Activated naive CD8-positive, alpha-beta T cell treated with anti-CD3 and anti-CD28 coated beads for 36 hours (primary cell): ENCODE measurements around the gene TNFAIP8L2. TPM values are rescaled to one million over a fixed set of nuclear protein-coding genes. Genes with fewer than 3 reads are reported as not detected.

Experiments used
- DNase-seq: peaks from one replicate; pipeline ENCODE4 v3.0.0; 2021
- H3K27ac Mint-ChIP-seq: one replicate; pipeline ENCODE4 v1.8.0; 2022; ENCODE audit warnings: mild to moderate bottlenecking, moderate library complexity, mixed read lengths
- H3K27me3 Mint-ChIP-seq: one replicate; pipeline ENCODE4 v1.8.0; 2022; ENCODE audit warnings: mild to moderate bottlenecking, mixed read lengths
- H3K36me3 Mint-ChIP-seq: one replicate; pipeline ENCODE4 v1.8.0; 2021; ENCODE audit warnings: mild to moderate bottlenecking, mixed read lengths
- H3K4me1 Mint-ChIP-seq: one replicate; pipeline ENCODE4 v1.8.0; 2021; ENCODE audit warnings: mixed read lengths
- H3K4me3 Mint-ChIP-seq: one replicate; pipeline ENCODE4 v1.8.0; 2022; ENCODE audit warnings: mild to moderate bottlenecking, moderate library complexity, mixed read lengths
- H3K9me3 Mint-ChIP-seq: one replicate; pipeline ENCODE4 v1.8.0; 2022; ENCODE audit warnings: mixed read lengths
- total RNA-seq, 2 experiments: library from RNA; stranded (reverse); gene quantifications; one replicate each; pipeline ENCODE4 v1.2.3, GENCODE V29; 2021

Gene TNFAIP8L2
- total RNA-seq, 2 experiments from 2014 or later: 22.2 to 22.3 TPM

DNA sequence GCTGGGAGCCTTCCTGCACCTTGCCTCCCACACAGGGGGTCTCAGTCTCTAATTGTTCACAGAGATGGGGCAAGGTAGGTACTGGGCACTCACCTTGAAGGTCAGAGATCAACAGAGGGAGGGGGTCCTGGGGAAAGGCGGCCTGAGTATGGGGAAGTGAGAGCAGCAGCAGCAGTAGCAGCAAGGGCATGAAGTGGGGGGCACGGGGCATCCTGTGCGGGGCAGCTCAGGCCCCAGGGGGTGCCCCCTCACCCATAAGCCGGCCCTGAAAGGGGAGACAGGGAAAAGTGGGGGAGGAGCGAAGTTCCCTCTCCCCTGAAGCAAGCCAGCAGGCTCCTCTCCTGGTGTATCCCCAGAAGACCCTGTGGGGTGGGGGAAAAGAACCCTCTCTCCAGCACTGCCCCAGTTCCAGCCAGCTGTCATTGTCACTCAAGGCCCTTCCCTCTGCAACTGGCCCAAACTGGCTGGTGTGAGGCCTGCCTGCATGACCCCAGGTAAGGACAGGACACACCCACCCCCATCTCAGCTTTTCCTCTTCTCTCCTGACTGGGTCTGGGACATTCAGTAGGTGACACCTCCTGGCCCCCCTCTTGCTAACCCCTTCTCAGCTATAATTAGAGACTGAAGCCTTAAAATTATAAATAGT is 13.9 kb upstream of the TNFAIP8L2 start:
- Mint-ChIP-seq H3K27me3 (peaks cover 6% of the 10 kb centered on the region), H3K9me3 (no peaks in the 10 kb centered on the region), H3K4me3 (no peak overlapping the region), H3K36me3 (no peaks in the 10 kb centered on the region), H3K4me1 (peaks cover 4% of the 10 kb centered on the region), H3K27ac (no peak overlapping the region)
- no peak for DNase-seq

DNA sequence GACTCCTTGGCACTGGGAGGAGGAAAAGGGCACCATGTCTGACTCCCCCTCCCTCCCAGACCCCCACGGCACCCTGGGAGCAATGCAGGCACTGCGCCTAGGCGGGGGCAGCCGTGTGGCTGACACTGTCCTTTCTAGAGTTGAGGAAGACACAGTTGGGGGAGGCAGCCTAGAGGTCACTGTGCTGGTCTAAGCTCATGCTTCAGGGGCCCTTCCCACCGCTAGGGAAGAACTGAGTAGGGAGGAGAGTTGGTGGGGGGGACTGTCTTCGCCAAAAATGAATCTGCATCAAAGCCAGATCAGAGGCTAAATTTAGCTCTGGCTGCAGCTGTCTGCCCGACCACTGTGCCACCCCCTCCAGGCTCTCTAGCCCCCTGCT is 13.4 kb upstream of the TNFAIP8L2 start:
- Mint-ChIP-seq H3K4me1 (peaks cover 4% of the 10 kb centered on the region), H3K27me3 (peaks cover 10% of the 10 kb centered on the region), H3K27ac (no peak overlapping the region), H3K4me3 (no peak overlapping the region), H3K36me3 (no peaks in the 10 kb centered on the region), H3K9me3 (no peaks in the 10 kb centered on the region)
- DNase-seq: no peak

DNA sequence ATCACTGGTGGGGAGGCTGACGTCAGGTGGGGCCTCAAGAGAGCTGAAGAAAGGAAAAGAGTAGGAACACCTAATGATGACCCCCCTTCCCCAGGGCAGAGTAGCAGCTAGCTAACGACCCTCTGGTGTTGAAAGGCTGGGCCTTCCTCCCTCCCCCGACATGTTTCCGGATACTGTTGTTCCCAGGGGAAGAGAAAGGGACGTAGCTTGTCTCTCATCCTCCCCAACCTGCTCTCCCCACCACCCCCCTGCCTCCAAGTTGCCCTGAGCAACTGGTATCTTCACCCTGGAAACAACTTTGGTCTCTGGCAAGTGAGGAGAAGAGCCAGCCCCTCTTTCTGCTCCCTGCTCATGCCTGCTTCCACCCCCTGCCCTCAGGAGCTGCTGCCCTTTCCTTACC is 12.5 kb upstream of the TNFAIP8L2 start:
- Mint-ChIP-seq H3K36me3 (no peaks in the 10 kb centered on the region), H3K4me3 (no peak overlapping the region), H3K27me3 (peaks cover 10% of the 10 kb centered on the region), H3K4me1 (peaks cover 4% of the 10 kb centered on the region), H3K9me3 (no peaks in the 10 kb centered on the region), H3K27ac (no peak overlapping the region)
- DNase-seq: no peak

DNA sequence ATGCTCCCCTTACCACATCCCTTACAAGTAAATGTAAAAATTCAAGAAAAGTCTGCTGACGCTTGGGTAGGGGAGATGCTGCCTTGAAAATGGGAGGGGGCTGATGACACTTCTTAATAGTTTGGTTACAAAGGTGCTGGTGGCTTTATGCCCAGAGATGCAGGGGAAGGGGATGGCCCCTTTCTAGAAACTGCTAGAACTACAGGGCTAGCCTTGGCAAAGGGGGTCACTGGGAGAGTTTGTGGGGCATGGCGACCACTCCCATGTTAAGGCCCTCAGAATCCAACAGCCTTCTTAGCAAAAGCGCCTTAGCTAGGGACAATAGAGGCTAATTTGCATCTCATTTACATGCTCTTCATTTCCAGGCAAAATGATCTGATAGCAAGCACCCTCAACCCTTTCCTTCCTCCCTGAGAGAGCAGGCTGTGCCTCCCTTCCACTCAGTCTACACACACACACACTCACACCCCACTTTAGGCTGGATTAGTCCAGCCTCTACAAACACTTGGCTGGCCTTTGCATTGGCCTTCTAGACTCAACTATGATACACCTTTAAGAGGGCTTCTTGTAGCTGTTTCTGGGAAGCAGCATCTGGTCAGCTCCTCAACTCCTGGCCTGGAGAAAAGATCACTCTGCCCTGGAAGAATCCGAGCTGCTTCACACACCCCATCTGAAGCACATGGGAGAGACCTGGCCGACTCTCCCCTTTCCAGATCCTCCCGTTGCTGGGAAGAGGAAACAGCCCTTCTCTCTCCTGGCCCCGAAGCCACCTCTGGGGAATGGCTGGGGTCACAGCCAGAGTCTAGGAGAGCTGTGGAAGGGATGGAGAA is 11.8 kb upstream of the TNFAIP8L2 start:
- peaks cover 4% of the 10 kb centered on the region for H3K4me1 Mint-ChIP-seq
- H3K27ac Mint-ChIP-seq: no peak overlapping the region
- peaks cover 10% of the 10 kb centered on the region for H3K27me3 Mint-ChIP-seq
- H3K9me3 Mint-ChIP-seq: no peaks in the 10 kb centered on the region
- H3K4me3 Mint-ChIP-seq: no peak overlapping the region
- no peak for DNase-seq
- no peaks in the 10 kb centered on the region for H3K36me3 Mint-ChIP-seq

DNA sequence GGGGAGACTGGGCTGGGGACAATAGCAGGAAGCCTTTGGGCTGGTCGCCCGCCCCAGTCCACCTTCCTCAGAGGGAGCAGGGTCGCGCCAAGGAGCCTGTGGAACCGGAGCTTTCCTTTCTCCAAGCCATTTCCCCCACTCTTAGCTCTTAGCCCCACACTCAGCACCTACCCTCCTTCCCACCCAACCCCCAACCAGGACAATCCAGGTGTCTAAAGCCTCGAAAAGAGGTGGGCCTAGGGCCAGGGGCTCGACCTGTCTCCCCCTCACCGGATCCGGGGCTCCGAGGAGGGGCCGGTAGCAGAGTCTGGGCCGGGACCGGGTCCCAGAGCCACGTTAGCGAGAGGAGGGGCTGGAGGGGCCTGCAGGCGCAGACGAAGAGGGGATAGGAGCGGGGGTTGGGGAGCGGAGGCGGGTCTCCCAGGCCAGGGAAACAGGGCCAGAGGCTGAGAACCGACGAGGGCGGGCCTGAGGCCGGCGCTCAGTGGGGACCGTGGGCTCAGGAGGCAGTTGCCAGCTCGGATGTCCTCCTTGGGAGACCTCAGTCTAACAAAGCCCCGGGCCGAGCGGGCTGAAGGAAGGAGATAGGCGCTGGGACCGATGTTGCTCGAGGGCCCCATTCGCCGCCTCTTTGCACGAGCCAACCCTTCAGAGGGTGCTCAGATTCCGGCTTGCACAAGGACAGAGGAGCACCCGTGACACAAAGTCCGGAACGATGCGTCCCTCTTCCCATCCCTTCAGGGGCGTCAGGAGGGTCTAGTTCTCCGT is 11.0 kb upstream of the TNFAIP8L2 start:
- no peak for DNase-seq
- Mint-ChIP-seq H3K27me3 (peaks cover 10% of the 10 kb centered on the region), H3K4me1 (peaks cover 4% of the 10 kb centered on the region), H3K9me3 (no peaks in the 10 kb centered on the region), H3K4me3 (peak overlapping the region; percentile 85), H3K36me3 (no peaks in the 10 kb centered on the region), H3K27ac (no peak overlapping the region)

DNA sequence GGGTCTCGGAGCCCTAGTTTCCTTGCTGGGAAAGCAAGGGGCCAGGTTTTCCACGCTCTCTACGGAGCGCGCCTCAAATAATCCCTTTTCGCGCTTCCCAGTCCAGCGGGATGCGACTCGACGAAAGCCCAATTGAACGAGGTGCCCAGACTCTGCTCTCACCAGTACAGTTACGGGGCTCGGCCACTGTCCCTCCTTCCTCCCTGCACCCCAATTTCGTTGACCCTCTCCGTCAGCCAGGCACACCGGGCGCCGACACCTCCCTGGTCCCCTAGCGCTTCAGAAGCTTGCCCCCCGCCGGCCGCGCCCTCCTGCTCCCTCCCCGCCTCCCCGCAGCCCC is 10.4 kb upstream of the TNFAIP8L2 start:
- Mint-ChIP-seq H3K27me3 (peaks cover 10% of the 10 kb centered on the region), H3K4me1 (peaks cover 4% of the 10 kb centered on the region)

DNA sequence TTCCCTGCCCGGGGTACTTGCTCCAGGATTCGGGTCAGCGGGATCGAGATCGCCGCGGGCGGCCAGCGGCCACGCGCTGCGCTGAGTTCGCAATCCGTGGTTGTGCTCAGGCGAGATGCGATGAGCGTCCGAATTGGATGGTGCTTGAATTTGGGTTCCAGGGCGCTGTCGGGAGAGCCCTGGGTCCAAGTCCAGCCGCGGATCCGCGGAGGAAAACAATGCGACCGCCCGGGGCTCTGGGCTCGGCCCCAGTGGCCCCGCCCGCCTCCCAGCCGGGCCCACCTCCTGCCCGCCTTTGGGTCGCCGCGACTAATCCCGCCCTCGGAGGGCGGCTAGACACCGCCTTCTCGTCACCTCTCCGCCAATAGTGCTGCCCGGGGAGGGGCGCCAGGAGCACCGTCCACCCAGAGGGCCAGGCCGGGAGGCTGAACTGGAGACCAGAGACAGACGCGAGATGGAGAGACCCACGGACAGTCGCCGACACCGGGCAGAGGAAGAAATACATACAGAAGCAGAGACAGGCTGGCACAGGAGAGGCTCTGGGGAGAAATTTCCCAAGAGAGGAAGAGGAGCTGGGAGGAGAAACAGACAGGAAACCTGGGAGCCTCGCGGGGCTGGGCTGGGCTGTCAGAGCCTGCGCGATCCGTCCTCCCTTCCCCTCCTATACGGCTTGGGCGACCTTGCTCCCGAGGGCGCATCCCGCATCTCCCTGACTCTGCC is 9.9 kb upstream of the TNFAIP8L2 start, which contains the start of gene SEMA6C:
Gene SEMA6C, minus strand, starts transcription at position 220 of the 720 bp plus-strand sequence. CDS start 4,010 bp downstream, outside the sequence.
- Mint-ChIP-seq H3K27me3 (peaks cover 10% of the 10 kb centered on the region), H3K36me3 (no peaks in the 10 kb centered on the region), H3K4me1 (peaks cover 4% of the 10 kb centered on the region), H3K27ac (peak within 1 kb of the TSS; percentile 62), H3K4me3 (peak within 1 kb of the TSS; percentile 85), H3K9me3 (no peaks in the 10 kb centered on the region)
- DNase-seq: peak; percentile 91

More for the DNA sequence above, 10.4 kb upstream of the TNFAIP8L2 start:
- H3K9me3 Mint-ChIP-seq: no peaks in the 10 kb centered on the region
- H3K4me3 Mint-ChIP-seq: peak overlapping the region; percentile 85
- no peaks in the 10 kb centered on the region for H3K36me3 Mint-ChIP-seq
- H3K27ac Mint-ChIP-seq: no peak overlapping the region
- no peak for DNase-seq

DNA sequence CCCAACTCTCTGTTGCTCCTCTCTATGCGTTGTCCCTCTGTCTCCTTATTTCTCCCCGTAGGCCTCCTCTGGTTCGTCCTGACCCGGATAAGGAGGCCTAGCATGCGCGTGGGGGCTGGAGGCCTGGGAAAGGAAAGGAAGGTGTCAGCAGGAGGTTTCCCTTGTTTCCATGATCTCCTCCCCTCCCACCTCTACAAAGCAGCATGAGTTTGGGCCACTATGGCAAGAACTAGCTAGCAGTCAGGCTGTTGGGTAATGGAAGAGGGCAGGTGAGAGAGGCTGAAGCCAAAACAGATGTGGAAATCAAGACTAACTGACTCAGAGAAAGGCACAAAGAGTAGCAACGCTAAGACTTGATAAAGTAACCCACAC is 9.3 kb upstream of the TNFAIP8L2 start:
- no peak overlapping the region for H3K27ac Mint-ChIP-seq
- H3K4me3 Mint-ChIP-seq: peak overlapping the region; percentile 85
- DNase-seq: no peak
- H3K9me3 Mint-ChIP-seq: no peaks in the 10 kb centered on the region
- H3K4me1 Mint-ChIP-seq: peaks cover 4% of the 10 kb centered on the region
- no peaks in the 10 kb centered on the region for H3K36me3 Mint-ChIP-seq
- peaks cover 10% of the 10 kb centered on the region for H3K27me3 Mint-ChIP-seq

DNA sequence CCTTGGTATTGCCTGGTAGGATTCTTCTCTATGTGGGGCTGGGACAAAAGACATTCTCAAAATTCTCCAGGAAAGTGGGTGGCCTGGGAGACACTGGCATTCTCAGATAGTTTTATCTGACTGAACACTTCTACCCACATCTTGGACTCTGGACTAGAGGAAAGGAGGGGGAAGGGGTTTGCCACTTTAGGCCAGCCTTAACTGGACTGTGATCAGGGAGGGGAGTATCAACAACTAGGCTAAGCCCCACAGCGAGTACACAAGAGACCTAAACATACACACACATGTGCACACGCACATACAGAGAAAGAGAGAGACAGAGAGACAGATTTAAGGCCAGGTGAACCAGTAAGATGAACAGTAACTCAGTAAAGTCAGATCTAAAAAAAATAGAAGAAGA is 8.8 kb upstream of the TNFAIP8L2 start:
- no peak for DNase-seq
- peaks cover 10% of the 10 kb centered on the region for H3K27me3 Mint-ChIP-seq
- H3K9me3 Mint-ChIP-seq: no peaks in the 10 kb centered on the region
- H3K36me3 Mint-ChIP-seq: no peaks in the 10 kb centered on the region
- H3K4me1 Mint-ChIP-seq: peaks cover 4% of the 10 kb centered on the region
- no peak overlapping the region for H3K4me3 Mint-ChIP-seq
- no peak overlapping the region for H3K27ac Mint-ChIP-seq

DNA sequence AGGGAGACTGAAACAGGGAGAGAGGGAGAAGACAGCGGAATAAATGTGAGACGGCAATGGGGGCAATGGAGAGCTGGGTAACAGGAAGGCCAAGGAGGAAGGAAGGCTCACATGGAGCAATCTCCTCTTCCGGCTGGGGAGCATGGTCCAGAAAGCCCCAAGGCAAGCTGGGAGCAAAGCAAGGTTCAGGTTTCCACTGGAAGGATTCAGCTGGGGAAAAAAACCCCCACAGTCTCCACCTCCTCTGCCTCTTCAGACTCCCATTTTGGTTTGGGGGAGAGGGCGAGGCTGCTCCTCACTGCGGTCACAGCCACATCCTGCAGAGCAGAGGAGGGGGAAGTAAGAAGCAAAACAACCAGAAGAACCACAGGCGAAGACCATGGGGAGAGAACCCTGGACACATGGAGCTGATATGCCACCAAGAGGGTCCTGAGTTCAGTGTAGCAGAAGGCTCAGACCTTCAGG is 650 bp downstream of the TNFAIP8L2 start:
- peak overlapping the region; percentile 94 for H3K27ac Mint-ChIP-seq
- H3K36me3 Mint-ChIP-seq: peaks cover 48% of the 10 kb centered on the region
- H3K9me3 Mint-ChIP-seq: peaks cover 2% of the 10 kb centered on the region
- peaks cover 42% of the 10 kb centered on the region for H3K4me1 Mint-ChIP-seq
- peak; percentile 72 for DNase-seq
- H3K4me3 Mint-ChIP-seq: peak overlapping the region; percentile 94
- H3K27me3 Mint-ChIP-seq: no peaks in the 10 kb centered on the region

DNA sequence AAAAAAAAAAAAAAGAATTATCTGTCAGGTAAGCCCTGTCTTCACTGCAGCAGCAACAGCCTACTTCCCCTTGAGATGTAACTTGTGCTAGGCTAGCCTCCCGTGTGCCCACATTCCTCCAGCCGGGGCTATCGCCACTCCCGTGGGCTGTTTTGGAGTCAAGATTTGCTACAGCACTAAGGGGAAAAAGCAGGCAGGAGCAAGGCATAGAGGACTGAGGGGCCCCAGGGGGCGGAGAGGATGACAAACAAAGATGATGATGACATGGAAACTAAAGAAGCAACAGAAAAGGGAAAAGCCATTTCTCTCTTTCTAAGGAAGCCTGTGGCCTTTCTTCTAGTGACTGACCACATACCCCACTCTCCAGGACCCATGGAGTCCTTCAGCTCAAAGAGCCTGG is 1.9 kb downstream of the TNFAIP8L2 start:
- H3K27me3 Mint-ChIP-seq: no peaks in the 10 kb centered on the region
- peak overlapping the region; percentile 94 for H3K4me3 Mint-ChIP-seq
- peak overlapping the region; percentile 94 for H3K27ac Mint-ChIP-seq
- H3K4me1 Mint-ChIP-seq: peaks cover 50% of the 10 kb centered on the region
- DNase-seq: peak; percentile 66
- H3K36me3 Mint-ChIP-seq: peaks cover 48% of the 10 kb centered on the region
- H3K9me3 Mint-ChIP-seq: peaks cover 2% of the 10 kb centered on the region

DNA sequence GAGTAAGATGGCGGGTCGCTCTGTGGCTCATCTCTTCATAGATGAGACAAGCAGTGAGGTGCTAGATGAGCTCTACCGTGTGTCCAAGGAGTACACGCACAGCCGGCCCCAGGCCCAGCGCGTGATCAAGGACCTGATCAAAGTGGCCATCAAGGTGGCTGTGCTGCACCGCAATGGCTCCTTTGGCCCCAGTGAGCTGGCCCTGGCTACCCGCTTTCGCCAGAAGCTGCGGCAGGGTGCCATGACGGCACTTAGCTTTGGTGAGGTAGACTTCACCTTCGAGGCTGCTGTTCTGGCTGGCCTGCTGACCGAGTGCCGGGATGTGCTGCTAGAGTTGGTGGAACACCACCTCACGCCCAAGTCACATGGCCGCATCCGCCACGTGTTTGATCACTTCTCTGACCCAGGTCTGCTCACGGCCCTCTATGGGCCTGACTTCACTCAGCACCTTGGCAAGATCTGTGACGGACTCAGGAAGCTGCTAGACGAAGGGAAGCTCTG is 2.4 kb downstream of the TNFAIP8L2 start:
- peaks cover 48% of the 10 kb centered on the region for H3K36me3 Mint-ChIP-seq
- peak; percentile 28 for DNase-seq
- peak overlapping the region; percentile 94 for H3K27ac Mint-ChIP-seq
- peaks cover 54% of the 10 kb centered on the region for H3K4me1 Mint-ChIP-seq
- peaks cover 2% of the 10 kb centered on the region for H3K9me3 Mint-ChIP-seq
- peak overlapping the region; percentile 94 for H3K4me3 Mint-ChIP-seq
- no peaks in the 10 kb centered on the region for H3K27me3 Mint-ChIP-seq

DNA sequence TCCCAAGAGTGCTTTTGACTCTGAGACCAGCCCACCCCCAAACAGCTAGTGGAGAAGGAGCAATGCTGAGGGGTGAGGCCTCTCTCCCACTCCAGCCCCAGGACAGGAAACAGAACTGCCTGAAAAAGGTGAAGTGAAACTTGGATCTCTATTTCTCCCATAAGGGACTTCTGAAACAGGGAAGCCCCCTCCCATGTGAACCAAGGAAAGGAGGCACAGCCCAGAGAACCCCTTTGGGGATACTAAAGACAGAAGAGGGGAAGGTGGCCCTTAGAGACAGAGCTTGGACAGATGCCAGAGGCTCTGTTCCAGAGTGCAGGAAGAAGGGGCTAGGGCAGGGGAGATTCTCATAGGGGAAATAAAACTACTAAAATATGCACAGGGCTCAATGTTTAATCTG is 2.9 kb downstream of the TNFAIP8L2 start:
- no peak for DNase-seq
- peaks cover 59% of the 10 kb centered on the region for H3K4me1 Mint-ChIP-seq
- peaks cover 52% of the 10 kb centered on the region for H3K36me3 Mint-ChIP-seq
- peak overlapping the region; percentile 54 for H3K4me3 Mint-ChIP-seq
- H3K9me3 Mint-ChIP-seq: peaks cover 2% of the 10 kb centered on the region
- H3K27ac Mint-ChIP-seq: peak overlapping the region; percentile 94
- H3K27me3 Mint-ChIP-seq: no peaks in the 10 kb centered on the region

DNA sequence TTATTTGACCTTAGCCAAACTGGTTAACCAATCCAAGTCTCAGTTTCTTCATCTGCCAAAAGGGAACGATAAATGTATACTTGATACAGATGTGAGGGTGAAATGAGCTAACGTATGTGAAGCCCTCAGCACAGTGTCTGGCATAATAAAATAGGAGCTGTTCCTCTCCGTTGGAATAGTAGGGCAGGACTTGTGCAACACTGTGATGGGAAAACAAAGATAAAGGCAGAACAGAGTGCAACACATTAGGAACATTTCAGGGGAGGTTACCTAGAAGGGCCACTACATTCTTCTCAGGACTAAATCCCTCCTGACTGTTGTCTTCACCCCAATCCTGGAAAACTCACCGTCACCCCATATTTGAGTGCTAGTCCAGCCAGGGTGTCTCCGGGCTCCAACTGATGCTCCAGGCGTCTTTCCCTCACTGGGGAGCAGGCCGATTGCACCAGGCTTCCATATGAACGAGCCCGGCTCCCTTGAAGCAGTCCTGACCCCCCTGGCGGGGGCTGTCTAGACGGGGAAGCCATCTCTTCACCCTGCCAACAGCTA is 8.4 kb downstream of the TNFAIP8L2 start:
- Mint-ChIP-seq H3K4me1 (peaks cover 62% of the 10 kb centered on the region), H3K27ac (peak overlapping the region; percentile 98), H3K4me3 (peak overlapping the region; percentile 96), H3K9me3 (no peaks in the 10 kb centered on the region), H3K27me3 (no peaks in the 10 kb centered on the region), H3K36me3 (peaks cover 43% of the 10 kb centered on the region)
- no peak for DNase-seq
